GM10266 (cell line): Measurements from ENCODE around the gene URB1.
"Not testable (repeated sequence)": the region's sequence is repeated elsewhere in the genome, so short reads cannot be mapped to it uniquely, and the experiment has no call there.

Experiments used
- DNase-seq: peaks from one replicate; pipeline ENCODE4 v3.0.0; 2012; ENCODE audit errors: extremely low spot score
- CTCF ChIP-seq: IDR thresholded peaks from 2 replicates; pipeline ENCODE4 v1.5.1; 2012; ENCODE audit warnings: mild to moderate bottlenecking, low read depth; ENCODE audit not compliant: control insufficient read depth, insufficient read depth; ENCODE audit errors: missing control alignments

Gene URB1

GRCh38 chr21:32316361-32317215 lies 76.2 kb downstream of the URB1 start:
- TF ChIP-seq CTCF: no peak
- DNase-seq: no peak

DNA sequence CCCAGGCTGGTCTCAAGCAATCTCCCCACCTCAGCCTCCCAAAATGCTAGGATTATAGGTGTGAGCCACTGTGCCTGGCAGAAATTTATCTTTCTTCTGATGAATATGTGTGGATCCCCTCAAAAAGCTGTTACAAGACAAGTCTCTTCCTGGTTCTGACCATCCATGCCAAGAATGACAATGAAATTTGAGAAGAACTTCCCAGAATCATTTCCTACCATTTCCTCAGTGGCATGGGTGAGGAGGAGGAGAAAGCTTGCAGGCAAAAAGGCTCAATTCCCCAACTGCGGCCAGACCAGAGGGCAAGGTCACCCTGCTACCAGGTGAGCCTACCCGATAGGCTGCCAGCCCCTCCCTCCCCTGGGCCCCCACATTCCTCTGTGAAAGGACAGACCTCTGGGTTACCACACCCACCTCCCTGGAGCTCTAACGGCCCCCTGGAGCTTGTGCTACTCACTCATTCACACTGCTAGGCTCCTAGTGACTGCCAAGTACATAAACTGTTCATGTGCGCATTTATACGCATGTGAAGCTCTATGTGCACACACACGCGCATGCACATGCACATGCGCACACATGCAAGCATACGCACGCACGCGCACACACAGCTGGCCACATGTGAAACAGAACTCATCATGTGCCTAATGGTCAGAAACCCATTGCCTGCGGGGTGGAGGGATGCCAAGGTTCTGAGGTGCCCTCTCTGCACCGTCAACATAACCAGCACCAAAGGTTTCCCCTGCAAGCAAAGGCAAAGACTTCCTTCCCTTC lies 77.1 kb downstream of the URB1 start:
- TF ChIP-seq CTCF: no peak
- no peak for DNase-seq

DNA sequence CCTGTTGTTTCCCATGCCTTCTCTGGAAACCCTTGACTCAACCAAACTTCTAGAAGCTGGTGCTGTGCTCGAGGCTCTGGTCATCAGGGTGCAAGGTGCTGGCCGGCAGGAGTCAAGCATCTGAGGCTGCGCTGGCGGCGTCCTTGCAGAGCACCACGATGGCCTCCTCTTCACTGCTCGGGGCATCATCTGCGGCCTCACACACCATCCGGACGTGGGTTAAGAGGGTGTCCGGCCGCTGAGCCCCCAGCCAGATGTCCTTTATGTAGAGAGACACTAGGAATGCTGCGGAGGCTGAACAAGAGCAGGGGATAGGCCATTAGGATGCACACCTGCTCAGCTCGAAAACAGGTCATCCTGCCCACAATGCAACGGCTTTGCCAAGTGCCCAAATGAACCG lies 78.0 kb downstream of the URB1 start:
- no peak for TF ChIP-seq CTCF
- no peak for DNase-seq

DNA sequence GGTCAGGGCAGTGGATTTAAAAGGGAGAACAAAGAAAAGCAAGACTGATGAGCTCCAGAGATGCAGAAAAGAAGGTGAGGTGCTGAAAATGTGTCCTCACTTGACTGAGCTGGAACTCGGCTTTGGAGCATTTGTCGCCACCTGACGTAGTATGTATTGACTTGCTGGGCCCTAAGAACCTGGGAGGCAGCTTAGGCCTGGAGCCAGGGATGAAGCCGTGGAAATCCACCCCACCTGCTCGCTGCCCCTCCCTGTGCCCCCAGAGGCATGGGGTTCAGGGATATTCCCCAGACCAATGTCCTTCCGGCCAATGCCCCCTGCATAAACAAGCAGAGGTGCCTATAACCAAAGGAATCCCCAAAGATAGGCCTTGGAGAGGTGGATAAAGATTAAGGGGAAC lies 79.8 kb downstream of the URB1 start:
- DNase-seq: no peak
- TF ChIP-seq CTCF: no peak

DNA sequence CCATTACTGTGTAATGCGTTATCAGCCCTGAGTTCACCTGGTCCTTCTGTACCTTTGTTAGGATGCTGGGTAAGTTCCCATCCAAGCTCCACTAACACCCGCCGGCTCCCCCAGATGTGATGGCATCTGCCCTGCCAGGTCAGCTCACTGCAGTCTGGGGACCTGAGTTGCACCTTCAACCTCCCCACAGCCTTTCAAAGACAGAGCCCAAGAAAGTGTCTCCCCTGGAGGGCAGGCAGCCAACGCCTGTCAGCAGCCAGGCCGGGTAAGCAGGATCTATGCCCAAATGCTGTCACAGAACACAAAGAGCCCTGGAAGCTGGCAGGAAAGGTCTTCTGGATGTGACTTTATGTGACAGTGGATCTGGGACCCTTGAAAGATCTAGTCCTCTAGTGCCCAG lies 80.5 kb downstream of the URB1 start:
- DNase-seq: no peak
- TF ChIP-seq CTCF: no peak

DNA sequence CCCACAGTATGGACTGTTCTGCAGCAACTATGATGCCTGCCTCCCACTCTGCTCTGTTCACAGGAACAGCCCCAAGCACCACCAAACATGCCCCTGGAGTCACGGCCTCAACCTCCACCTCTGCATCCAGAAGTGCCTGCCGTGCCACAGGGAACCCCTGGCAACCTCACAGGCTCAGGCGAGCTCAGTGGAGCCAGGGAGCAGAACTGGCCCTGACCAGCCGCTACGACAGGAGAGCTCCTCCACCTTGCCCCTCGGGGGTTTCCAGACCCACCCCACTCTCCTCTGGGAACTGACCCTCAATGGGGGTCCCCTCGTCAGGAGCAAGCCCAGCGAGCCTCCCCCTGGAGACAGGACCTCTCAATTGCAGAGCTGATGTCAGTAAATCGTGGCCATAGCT lies 81.2 kb downstream of the URB1 start:
- TF ChIP-seq CTCF: no peak

DNA sequence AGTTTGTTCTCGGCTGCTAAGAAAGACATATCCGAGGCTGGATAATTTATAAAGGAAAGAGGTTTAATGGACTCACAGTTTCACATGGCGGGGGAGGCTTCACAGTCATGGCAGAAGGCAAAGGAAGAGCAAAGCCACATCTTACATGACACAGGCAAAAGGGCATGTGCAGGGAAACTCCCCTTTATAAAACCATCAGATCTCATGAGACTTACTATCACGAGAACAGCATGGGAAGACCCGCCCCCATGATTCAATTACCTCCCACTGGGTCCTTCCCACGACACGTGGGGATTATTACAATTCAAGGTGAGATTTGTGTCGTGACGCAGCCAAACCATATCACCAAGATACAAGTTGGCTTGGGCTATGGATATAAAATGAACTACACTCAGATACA lies 81.8 kb downstream of the URB1 start:
- DNase-seq: not testable (repeated sequence)

More for the DNA sequence above, 81.2 kb downstream of the URB1 start:
- DNase-seq: no peak
